Measurements from ENCODE around the gene XXYLT1.

Gene XXYLT1

GRCh38 chr3:195263925-195264600 lies 6.9 kb downstream of the XXYLT1 start:
- no peaks in the 10 kb centered on the region for H3K9me2 ChIP-seq (ENCODE audit: low read depth, low read length)
- H3K27me3 ChIP-seq (ENCODE audit: insufficient read depth, low read length), result no peaks in the 10 kb centered on the region
- H3K9ac ChIP-seq (ENCODE audit: low read length), result no peak overlapping the region
- H4K20me1 ChIP-seq (ENCODE audit: insufficient read depth, low read length), result no peaks in the 10 kb centered on the region
- peaks cover 10% of the 10 kb centered on the region; the same call in 1 of the 2 replicates for H3K36me3 ChIP-seq (ENCODE audit: insufficient read depth, low read length)
- no peak overlapping the region for H3K27ac ChIP-seq (ENCODE audit: low read depth, low read length, poor library complexity, severe bottlenecking)
- H2AFZ ChIP-seq (ENCODE audit: low read length), result no peak overlapping the region
- H3K9me3 ChIP-seq (ENCODE audit: low read length), result no peaks in the 10 kb centered on the region
- no peaks in the 10 kb centered on the region for H3K79me2 ChIP-seq (ENCODE audit: insufficient read depth, low read length)
- no peaks in the 10 kb centered on the region; the same call in 1 of the 2 replicates for H3F3A ChIP-seq (ENCODE audit: insufficient read depth, low read length)
- no peak overlapping the region for H3K4me2 ChIP-seq (ENCODE audit: low read length)
- peaks cover 18% of the 10 kb centered on the region for H3K4me1 ChIP-seq (ENCODE audit: insufficient read depth, low read length, severe bottlenecking)
- H3K4me3 ChIP-seq (ENCODE audit: low read depth, low read length, poor library complexity, severe bottlenecking), result no peak overlapping the region
- TF ChIP-seq EZH2 (IDR thresholded peaks at IDR 0.05; ENCODE audit: borderline replicate concordance, low read length), result no peak
- TF ChIP-seq CTCF (IDR thresholded peaks at IDR 0.05; ENCODE audit: low read length), result no peak

GRCh38 chr3:195263193-195263924 lies 7.6 kb downstream of the XXYLT1 start:
- H3K27me3 ChIP-seq (ENCODE audit: insufficient read depth, low read length), result no peaks in the 10 kb centered on the region
- H3K79me2 ChIP-seq (ENCODE audit: insufficient read depth, low read length), result no peaks in the 10 kb centered on the region
- H3K36me3 ChIP-seq (ENCODE audit: insufficient read depth, low read length), result peaks cover 10% of the 10 kb centered on the region; the same call in 1 of the 2 replicates
- H3K9ac ChIP-seq (ENCODE audit: low read length), result no peak overlapping the region
- H4K20me1 ChIP-seq (ENCODE audit: insufficient read depth, low read length), result no peaks in the 10 kb centered on the region
- H3K4me1 ChIP-seq (ENCODE audit: insufficient read depth, low read length, severe bottlenecking), result peaks cover 25% of the 10 kb centered on the region
- H3K27ac ChIP-seq (ENCODE audit: low read depth, low read length, poor library complexity, severe bottlenecking), result no peak overlapping the region
- no peaks in the 10 kb centered on the region for H3K9me2 ChIP-seq (ENCODE audit: low read depth, low read length)
- no peak for TF ChIP-seq CTCF (IDR thresholded peaks at IDR 0.05; ENCODE audit: low read length)
- TF ChIP-seq EZH2 (IDR thresholded peaks at IDR 0.05; ENCODE audit: borderline replicate concordance, low read length), result no peak
- no peaks in the 10 kb centered on the region for H3K9me3 ChIP-seq (ENCODE audit: low read length)
- no peaks in the 10 kb centered on the region; the same call in 1 of the 2 replicates for H3F3A ChIP-seq (ENCODE audit: insufficient read depth, low read length)
- H2AFZ ChIP-seq (ENCODE audit: low read length), result no peak overlapping the region
- H3K4me3 ChIP-seq (ENCODE audit: low read depth, low read length, poor library complexity, severe bottlenecking), result no peak overlapping the region
- H3K4me2 ChIP-seq (ENCODE audit: low read length), result no peak overlapping the region

DNA sequence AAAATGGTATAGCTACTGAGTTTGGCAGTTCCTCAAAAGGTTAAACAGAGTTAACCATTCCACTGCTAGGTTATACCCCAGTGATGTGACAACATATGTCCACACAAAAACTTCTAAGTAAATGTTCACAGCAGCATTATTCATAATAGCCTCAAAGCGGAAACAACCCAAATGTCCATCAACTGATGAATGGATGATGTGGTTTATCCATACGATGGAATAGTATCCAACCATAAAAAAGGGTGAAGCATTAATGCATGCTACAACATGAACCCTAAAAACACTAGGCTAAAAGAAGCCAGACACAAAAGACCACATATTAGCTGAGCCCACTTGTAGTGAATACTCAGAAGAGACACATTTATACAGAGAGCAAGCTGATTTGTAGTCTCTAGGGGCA lies 9.0 kb downstream of the XXYLT1 start:
- TF ChIP-seq CTCF (IDR thresholded peaks at IDR 0.05; ENCODE audit: low read length) (no peak), EZH2 (IDR thresholded peaks at IDR 0.05; ENCODE audit: borderline replicate concordance, low read length) (no peak)
- Histone ChIP-seq H3K4me1 (ENCODE audit: insufficient read depth, low read length, severe bottlenecking) (peaks cover 25% of the 10 kb centered on the region), H3K27ac (ENCODE audit: low read depth, low read length, poor library complexity, severe bottlenecking) (no peak overlapping the region), H3K9me2 (ENCODE audit: low read depth, low read length) (no peaks in the 10 kb centered on the region), H3K4me2 (ENCODE audit: low read length) (no peak overlapping the region), H3K36me3 (ENCODE audit: insufficient read depth, low read length) (peaks cover 4% of the 10 kb centered on the region; the same call in 1 of the 2 replicates), H3K9ac (ENCODE audit: low read length) (no peak overlapping the region), H3K9me3 (ENCODE audit: low read length) (no peaks in the 10 kb centered on the region), H3K4me3 (ENCODE audit: low read depth, low read length, poor library complexity, severe bottlenecking) (no peak overlapping the region), H3K79me2 (ENCODE audit: insufficient read depth, low read length) (no peaks in the 10 kb centered on the region), H3K27me3 (ENCODE audit: insufficient read depth, low read length) (no peaks in the 10 kb centered on the region), H3F3A (ENCODE audit: insufficient read depth, low read length) (no peaks in the 10 kb centered on the region; the same call in 1 of the 2 replicates), H4K20me1 (ENCODE audit: insufficient read depth, low read length) (no peaks in the 10 kb centered on the region), H2AFZ (ENCODE audit: low read length) (no peak overlapping the region)
